Measurements from ENCODE around the gene ZNF536. TPM values are rescaled to one million over a fixed set of nuclear protein-coding genes. Genes with fewer than 3 reads are reported as not detected.

ZNF536 gene
- total RNA-seq, 2 experiments from 2014 or later: not detected

GRCh38 chr19:30596268-30596667 lies 224.1 kb downstream of the ZNF536 start:
- no peak for DNase-seq
- intact Hi-C loops (cut with micrococcal nuclease): no loop called here
- Mint-ChIP-seq H3K4me3 (no peak overlapping the region), H3K9me3 (no peaks in the 10 kb centered on the region), H3K36me3 (ENCODE audit: low read depth) (no peaks in the 10 kb centered on the region), H3K27ac (no peak overlapping the region), H3K4me1 (ENCODE audit: low read depth) (no peaks in the 10 kb centered on the region), H3K27me3 (ENCODE audit: low read depth) (peaks cover 7% of the 10 kb centered on the region)
- CTCF ChIA-PET: interaction anchor here (0.6 kb wide), 1 partner anchor 180 kb away, joined by 3 read pairs; no protein-coding TSS in a partner anchor

GRCh38 chr19:30596813-30597399 lies 224.7 kb downstream of the ZNF536 start:
- H3K4me3 Mint-ChIP-seq: no peak overlapping the region
- peaks cover 7% of the 10 kb centered on the region for H3K27me3 Mint-ChIP-seq (ENCODE audit: low read depth)
- no peak for DNase-seq
- no peaks in the 10 kb centered on the region for H3K9me3 Mint-ChIP-seq
- intact Hi-C loops (cut with micrococcal nuclease): no loop called here
- no peaks in the 10 kb centered on the region for H3K36me3 Mint-ChIP-seq (ENCODE audit: low read depth)
- CTCF ChIA-PET: interaction anchor here (0.6 kb wide), 1 partner anchor 180 kb away, joined by 3 read pairs; no protein-coding TSS in a partner anchor
- H3K4me1 Mint-ChIP-seq (ENCODE audit: low read depth): no peaks in the 10 kb centered on the region
- H3K27ac Mint-ChIP-seq: no peak overlapping the region

- H3K27ac Mint-ChIP-seq: no peak overlapping the region
- no peaks in the 10 kb centered on the region for H3K4me1 Mint-ChIP-seq (ENCODE audit: low read depth)
- CTCF ChIA-PET: no interaction called here
- no peaks in the 10 kb centered on the region for H3K9me3 Mint-ChIP-seq
- H3K27me3 Mint-ChIP-seq (ENCODE audit: low read depth): peaks cover 11% of the 10 kb centered on the region
- no peak for DNase-seq
- no peaks in the 10 kb centered on the region for H3K36me3 Mint-ChIP-seq (ENCODE audit: low read depth)
- no peak overlapping the region for H3K4me3 Mint-ChIP-seq
- intact Hi-C loops (cut with micrococcal nuclease): no loop called here
Observed at GRCh38 chr19:30598688-30599087, 226.5 kb downstream of the ZNF536 start.

GRCh38 chr19:30602661-30603350 lies 230.6 kb downstream of the ZNF536 start:
- CTCF ChIA-PET: no interaction called here
- no peaks in the 10 kb centered on the region for H3K9me3 Mint-ChIP-seq
- H3K27ac Mint-ChIP-seq: no peak overlapping the region

GRCh38 chr19:30604657-30605056 lies 232.5 kb downstream of the ZNF536 start:
- no peak overlapping the region for H3K27ac Mint-ChIP-seq
- DNase-seq: no peak
- intact Hi-C loops (cut with micrococcal nuclease): no loop called here
- no peaks in the 10 kb centered on the region for H3K9me3 Mint-ChIP-seq
- CTCF ChIA-PET: no interaction called here
- H3K27me3 Mint-ChIP-seq (ENCODE audit: low read depth): peaks cover 7% of the 10 kb centered on the region
- no peaks in the 10 kb centered on the region for H3K4me1 Mint-ChIP-seq (ENCODE audit: low read depth)
- no peaks in the 10 kb centered on the region for H3K36me3 Mint-ChIP-seq (ENCODE audit: low read depth)
- H3K4me3 Mint-ChIP-seq: no peak overlapping the region

More at GRCh38 chr19:30602661-30603350, 230.6 kb downstream of the ZNF536 start:
- Mint-ChIP-seq H3K36me3 (ENCODE audit: low read depth) (no peaks in the 10 kb centered on the region), H3K27me3 (ENCODE audit: low read depth) (peaks cover 7% of the 10 kb centered on the region), H3K4me3 (no peak overlapping the region), H3K4me1 (ENCODE audit: low read depth) (no peaks in the 10 kb centered on the region)
- intact Hi-C loops (cut with micrococcal nuclease): no loop called here
- DNase-seq: no peak

- CTCF ChIA-PET: no interaction called here
- H3K27ac Mint-ChIP-seq: no peak overlapping the region
- no peaks in the 10 kb centered on the region for H3K36me3 Mint-ChIP-seq (ENCODE audit: low read depth)
- intact Hi-C loops (cut with micrococcal nuclease): no loop called here
- no peaks in the 10 kb centered on the region for H3K4me1 Mint-ChIP-seq (ENCODE audit: low read depth)
- no peaks in the 10 kb centered on the region for H3K9me3 Mint-ChIP-seq
- DNase-seq: no peak
- H3K4me3 Mint-ChIP-seq: no peak overlapping the region
- H3K27me3 Mint-ChIP-seq (ENCODE audit: low read depth): peaks cover 4% of the 10 kb centered on the region
Observed at GRCh38 chr19:30605333-30605732, 233.1 kb downstream of the ZNF536 start.

GRCh38 chr19:30606114-30607050 lies 234.2 kb downstream of the ZNF536 start:
- intact Hi-C loops (cut with micrococcal nuclease): no loop called here
- DNase-seq: no peak
- H3K9me3 Mint-ChIP-seq: no peaks in the 10 kb centered on the region
- H3K4me1 Mint-ChIP-seq (ENCODE audit: low read depth): no peaks in the 10 kb centered on the region
- peaks cover 4% of the 10 kb centered on the region for H3K27me3 Mint-ChIP-seq (ENCODE audit: low read depth)
- CTCF ChIA-PET: no interaction called here
- H3K4me3 Mint-ChIP-seq: no peak overlapping the region
- no peak overlapping the region for H3K27ac Mint-ChIP-seq
- H3K36me3 Mint-ChIP-seq (ENCODE audit: low read depth): no peaks in the 10 kb centered on the region
